Uterus (tissue), 2 donors: ENCODE measurements around the gene LORICRIN.

Experiments used
- CTCF ChIP-seq, 4 experiments: fragments of 200-600 bp in 2 of 4; fragments of 450-650 bp in 2 of 4; sonication (generic) in 2 of 4; IDR thresholded peaks; one replicate each; pipeline ENCODE4 v1.5.1; 2016 to 2019; ENCODE audit warnings: antibody characterized with exemption in 4 of 4, mild to moderate bottlenecking in 2 of 4, moderate library complexity in 1 of 4
- POLR2A ChIP-seq, 2 donors: fragments of 450-650 bp; IDR thresholded peaks; one replicate each; pipeline ENCODE4 v1.6.1; 2016; ENCODE audit warnings: antibody characterized with exemption in 2 of 2, mild to moderate bottlenecking in 1 of 2, moderate library complexity in 1 of 2

DNA sequence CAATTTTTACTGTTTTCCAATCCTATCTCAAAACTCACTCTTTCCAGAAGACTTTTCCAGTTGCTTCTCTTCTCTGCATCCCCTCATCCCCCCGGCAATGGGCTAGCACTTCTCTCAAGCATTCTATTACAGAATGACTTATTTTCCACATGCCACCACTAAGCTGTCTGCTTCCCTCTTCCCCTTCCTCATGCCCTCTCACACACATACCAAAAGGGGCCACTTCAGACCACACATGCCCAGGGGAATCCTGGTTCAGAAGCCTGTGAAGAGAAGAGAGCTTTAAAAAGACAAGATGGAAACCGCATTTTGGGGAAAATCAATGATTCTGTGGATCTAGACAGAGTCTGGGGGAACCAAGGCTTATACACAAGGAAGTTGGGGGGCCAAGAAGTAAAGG lies 8.4 kb upstream of the LORICRIN start:
- TF ChIP-seq CTCF (IDR thresholded peaks at IDR 0.05) (no peak), POLR2A (IDR thresholded peaks at IDR 0.05) (no peak)
